SK-N-SH (cell line): ENCODE results near the gene RELT. TPM values are rescaled to one million over a fixed set of nuclear protein-coding genes. Genes with fewer than 3 reads are reported as not detected.

ENCODE experiments used
- CTCF ChIA-PET: fragments of 300-600, 350-600 bp; formaldehyde crosslinking; extraction: SDS; loops from one replicate; lab custom pipeline; 2021; lab: Yijun Ruan, JAX
- POLR2A ChIA-PET: fragments of 350-600 bp; sonication (Branson Sonifier 250); formaldehyde crosslinking; extraction: SDS; loops from one replicate; lab custom pipeline; 2020; ENCODE audit warnings: antibody characterized with exemption, inconsistent platforms; lab: Yijun Ruan, JAX
- DNase-seq: peaks from one replicate; pipeline ENCODE4 v3.0.0; 2012
- H2AFZ ChIP-seq: fragments of 200-600 bp; sonication (generic); 2 replicates; pipeline ENCODE4 v1.8.1; 2016; ENCODE audit warnings: antibody characterized with exemption, mild to moderate bottlenecking, low read depth
- H3F3A ChIP-seq: fragments of 200-600 bp; sonication (generic); replicated peaks from 2 replicates; pipeline ENCODE3; 2016; ENCODE audit warnings: antibody characterized with exemption, mild to moderate bottlenecking; ENCODE audit not compliant: insufficient read depth
- H3K27ac ChIP-seq, 2 experiments: fragments of 200-500 bp in 1 of 2; fragments of 200-600 bp in 1 of 2; sonication (Bioruptor generic) in 1 of 2; sonication (generic), shearing (Covaris generic) in 1 of 2; 2 replicates each; pipeline versions ENCODE4 v1.5.1 to v1.6.1; 2014 to 2016; ENCODE audit warnings: low read depth in 2 of 2, inconsistent platforms in 1 of 2, low read length in 1 of 2, mild to moderate bottlenecking in 1 of 2, mixed read lengths in 1 of 2
- H3K27me3 ChIP-seq: fragments of 200-600 bp; sonication (generic), shearing (Covaris generic); 2 replicates; pipeline ENCODE4 v1.6.1; 2016; ENCODE audit warnings: mixed run types; ENCODE audit not compliant: insufficient read depth
- H3K36me3 ChIP-seq, 2 experiments: fragments of 200-500 bp in 1 of 2; fragments of 200-600 bp in 1 of 2; sonication (Bioruptor generic) in 1 of 2; sonication (generic) in 1 of 2; replicated peaks in 1 of 2; 2 replicates each; pipeline versions ENCODE3 to v1.5.1; 2014 to 2016; ENCODE audit warnings: low read length in 1 of 2, mild to moderate bottlenecking in 1 of 2; ENCODE audit not compliant: insufficient read depth in 2 of 2, control insufficient read depth in 1 of 2
- H3K4me1 ChIP-seq, 2 experiments: fragments of 200-500 bp in 1 of 2; fragments of 200-600 bp in 1 of 2; sonication (Bioruptor generic) in 1 of 2; sonication (generic), shearing (Covaris generic) in 1 of 2; 2 replicates each; pipeline versions ENCODE4 v1.5.1 to v1.6.1; 2014 to 2016; ENCODE audit warnings: low read depth in 1 of 2, low read length in 1 of 2, mixed run types in 1 of 2; ENCODE audit not compliant: insufficient read depth in 2 of 2, control insufficient read depth in 1 of 2
- H3K4me2 ChIP-seq: fragments of 200-600 bp; sonication (generic), shearing (Covaris generic); 2 replicates; pipeline ENCODE4 v1.6.1; 2017; ENCODE audit warnings: mixed run types
- H3K4me3 ChIP-seq, 2 experiments: fragments of 200-500 bp in 1 of 2; fragments of 200-600 bp in 1 of 2; sonication (Bioruptor generic) in 1 of 2; sonication (generic), shearing (Covaris generic) in 1 of 2; 2 replicates each; pipeline versions ENCODE4 v1.5.1 to v1.8.1; 2014 to 2016; ENCODE audit warnings: low read depth in 2 of 2, inconsistent platforms in 1 of 2, low read length in 1 of 2, mild to moderate bottlenecking in 1 of 2, mixed read lengths in 1 of 2, moderate library complexity in 1 of 2
- H3K79me2 ChIP-seq: fragments of 200-600 bp; sonication (generic); 2 replicates; pipeline ENCODE4 v1.8.1; 2017; ENCODE audit warnings: mild to moderate bottlenecking; ENCODE audit not compliant: insufficient read depth
- H3K9ac ChIP-seq: fragments of 200-600 bp; sonication (generic); 2 replicates; pipeline ENCODE4 v1.6.1; 2017; ENCODE audit warnings: mixed run types
- H3K9me2 ChIP-seq: fragments of 200-600 bp; sonication (generic); 2 replicates; pipeline ENCODE4 v1.6.1; 2017; ENCODE audit warnings: mixed run types
- H3K9me3 ChIP-seq: fragments of 200-600 bp; sonication (generic); 2 replicates; pipeline ENCODE4 v1.6.1; 2017; ENCODE audit warnings: mixed run types, mild to moderate bottlenecking, moderate library complexity
- H4K20me1 ChIP-seq: fragments of 200-600 bp; sonication (generic); 2 replicates; pipeline ENCODE4 v1.6.1; 2017; ENCODE audit warnings: mild to moderate bottlenecking, mixed run types; ENCODE audit not compliant: insufficient read depth
- CHD2 ChIP-seq: fragments of 150-350 bp; IDR thresholded peaks from 2 replicates; pipeline ENCODE4 v1.6.1; 2018; ENCODE audit warnings: low read length; ENCODE audit not compliant: partially characterized antibody
- EP300 ChIP-seq, 2 experiments: IDR thresholded peaks; 2 replicates each; pipeline versions ENCODE4 v1.4.0 to v1.6.1; 2012; ENCODE audit warnings: borderline replicate concordance in 1 of 2, low read depth in 1 of 2, low read length in 1 of 2
- FOXJ3 ChIP-seq: sonication (generic); formaldehyde crosslinking; IDR thresholded peaks from 2 replicates; pipeline ENCODE4 v1.5.1; 2020; ENCODE audit warnings: mild to moderate bottlenecking, missing genetic modification reagents
- FOXM1 ChIP-seq: IDR thresholded peaks from 2 replicates; pipeline ENCODE4 v1.4.0; 2012; ENCODE audit warnings: low read depth, mild to moderate bottlenecking
- GABPA ChIP-seq: IDR thresholded peaks from 2 replicates; pipeline ENCODE4 v1.4.0; 2012; ENCODE audit warnings: low read depth, mild to moderate bottlenecking
- GATA2 ChIP-seq: sonication (generic); formaldehyde crosslinking; IDR thresholded peaks from 2 replicates; pipeline ENCODE4 v1.5.0; 2020; ENCODE audit warnings: mild to moderate bottlenecking, missing genetic modification reagents
- NFIC ChIP-seq: IDR thresholded peaks from 2 replicates; pipeline ENCODE4 v1.4.0; 2012; ENCODE audit warnings: borderline replicate concordance
- PBX3 ChIP-seq: IDR thresholded peaks from 2 replicates; pipeline ENCODE4; 2012
- RXRA ChIP-seq: IDR thresholded peaks from 2 replicates; pipeline ENCODE4 v1.4.0; 2012; ENCODE audit warnings: low read depth, mild to moderate bottlenecking, borderline replicate concordance
- SIN3A ChIP-seq: IDR thresholded peaks from 2 replicates; pipeline ENCODE4 v1.6.1; 2012; ENCODE audit warnings: low read depth, mild to moderate bottlenecking, low read length, moderate library complexity, borderline replicate concordance
- SMC3 ChIP-seq: IDR thresholded peaks from 2 replicates; pipeline ENCODE4 v1.6.1; 2012; ENCODE audit warnings: low read depth, low read length, improper control_type of control experiment
- TCF12 ChIP-seq: IDR thresholded peaks from 2 replicates; pipeline ENCODE4 v1.4.0; 2012
- USF2 ChIP-seq: fragments of 150-350 bp; IDR thresholded peaks from 2 replicates; pipeline ENCODE4 v1.6.1; 2017; ENCODE audit warnings: antibody characterized with exemption, low read length, low read depth, borderline replicate concordance
- ZBTB33 ChIP-seq: IDR thresholded peaks from 2 replicates; pipeline ENCODE4 v1.4.0; 2012; ENCODE audit warnings: low read depth, borderline replicate concordance
- WGBS: methylation state at CpG from one replicate; pipeline ENCODE4 v1.1.6; 2017; ENCODE audit warnings: low lambda C conversion rate; 5-methylcytosine and 5-hydroxymethylcytosine counted together
- polyA plus RNA-seq, 3 experiments: library from polyadenylated mRNA; depleted of rRNA; stranded (reverse); fragments of >200 nt; gene quantifications; 2 replicates each; pipeline ENCODE4 v1.2.3, GENCODE V29; 2012
- TF ChIP-seq, protein P1 (sequence below): IDR thresholded peaks from 2 replicates; pipeline ENCODE4 v1.4.0; 2012; ENCODE audit warnings: low read depth, borderline replicate concordance

Gene RELT
- polyA plus RNA-seq, 1 of the 3 experiments (the other 2 are of a cell fraction) = 4.3 TPM

DNA sequence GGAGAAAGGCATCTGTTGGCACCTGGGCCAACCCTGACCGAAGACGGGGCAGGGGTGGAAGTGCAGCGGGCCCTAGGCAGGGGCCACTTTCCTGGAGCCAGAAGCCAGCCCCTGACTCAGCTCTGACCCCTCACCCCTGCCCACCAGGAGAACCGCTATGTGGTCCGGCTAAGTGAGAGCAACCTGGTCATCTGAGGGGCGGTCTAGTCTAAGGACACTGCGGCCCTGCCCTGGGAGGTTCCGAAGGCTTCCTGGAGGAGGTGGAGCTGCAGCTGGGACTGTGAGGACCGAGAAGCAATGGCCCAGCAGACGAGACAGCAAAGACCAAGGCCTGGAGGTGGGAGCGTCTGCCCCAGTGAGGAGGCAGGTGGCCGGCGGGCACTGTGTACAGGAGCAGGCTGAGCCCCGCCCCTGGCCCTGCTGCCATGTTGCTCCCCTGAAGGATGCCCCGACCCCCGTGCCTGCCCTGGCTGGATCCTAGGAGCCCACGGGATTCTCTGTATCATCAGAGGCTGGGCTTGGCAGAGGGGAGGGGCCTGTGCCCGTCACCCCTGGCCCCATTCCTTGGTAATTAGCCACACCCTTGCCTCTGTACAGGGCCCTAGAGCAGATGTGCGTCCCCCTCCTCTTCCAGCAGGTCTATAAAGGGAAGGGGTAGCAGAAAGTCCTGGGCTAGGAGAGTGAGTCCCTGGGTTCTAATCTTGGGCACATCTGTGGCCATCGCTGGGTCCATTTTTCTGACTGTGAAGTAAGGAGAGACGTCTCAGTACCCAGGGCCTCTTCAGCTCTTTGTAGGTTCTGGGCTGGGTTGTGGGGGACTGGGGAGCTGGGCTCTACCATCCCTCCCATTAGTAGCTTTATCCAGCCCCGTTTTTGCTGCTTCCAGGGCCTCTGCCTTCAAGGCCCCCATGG is 19.4 kb downstream of the RELT start:
- Histone ChIP-seq H2AFZ (no peak overlapping the region), H3K27ac (no peak overlapping the region)
- TF ChIP-seq GABPA (no peak), SMC3 (no peak), USF2 (no peak), ZBTB33 (no peak), FOXM1 (no peak), TCF12 (no peak), SIN3A (no peak), GATA2 (CRISPR knock-in tag) (no peak)
- TF ChIP-seq, protein P1, sequence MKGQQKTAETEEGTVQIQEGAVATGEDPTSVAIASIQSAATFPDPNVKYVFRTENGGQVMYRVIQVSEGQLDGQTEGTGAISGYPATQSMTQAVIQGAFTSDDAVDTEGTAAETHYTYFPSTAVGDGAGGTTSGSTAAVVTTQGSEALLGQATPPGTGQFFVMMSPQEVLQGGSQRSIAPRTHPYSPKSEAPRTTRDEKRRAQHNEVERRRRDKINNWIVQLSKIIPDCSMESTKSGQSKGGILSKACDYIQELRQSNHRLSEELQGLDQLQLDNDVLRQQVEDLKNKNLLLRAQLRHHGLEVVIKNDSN = no peak
- TF ChIP-seq, all 33 proteins: peak for 0
- H3K79me2 ChIP-seq = no peaks in the 10 kb centered on the region
- no peak overlapping the region for H3K4me2 ChIP-seq
- H3K36me3 ChIP-seq = no peaks in the 10 kb centered on the region
- CTCF ChIA-PET = interaction anchor here (1.4 to 10.0 kb wide), 12 partner anchors 9 to 266 kb away, joined by 3 to 144 read pairs (median 22); no protein-coding TSS in a partner anchor
- no peaks in the 10 kb centered on the region for H3K9me2 ChIP-seq
- DNase-seq = no peak
- H3K4me3 ChIP-seq = no peak overlapping the region
- H3K9ac ChIP-seq = no peak overlapping the region
- no peaks in the 10 kb centered on the region for H3K9me3 ChIP-seq
- peaks cover 3% of the 10 kb centered on the region; the same call in 1 of the 2 replicates for H4K20me1 ChIP-seq
- peaks cover 9% of the 10 kb centered on the region for H3F3A ChIP-seq
- 98% methylated on average over 18 of the region's 22 CpGs for WGBS
- no peaks in the 10 kb centered on the region for H3K27me3 ChIP-seq
- H3K4me1 ChIP-seq = no peaks in the 10 kb centered on the region; a peak in 1 of 4 replicates
- POLR2A ChIA-PET = no interaction called here

DNA sequence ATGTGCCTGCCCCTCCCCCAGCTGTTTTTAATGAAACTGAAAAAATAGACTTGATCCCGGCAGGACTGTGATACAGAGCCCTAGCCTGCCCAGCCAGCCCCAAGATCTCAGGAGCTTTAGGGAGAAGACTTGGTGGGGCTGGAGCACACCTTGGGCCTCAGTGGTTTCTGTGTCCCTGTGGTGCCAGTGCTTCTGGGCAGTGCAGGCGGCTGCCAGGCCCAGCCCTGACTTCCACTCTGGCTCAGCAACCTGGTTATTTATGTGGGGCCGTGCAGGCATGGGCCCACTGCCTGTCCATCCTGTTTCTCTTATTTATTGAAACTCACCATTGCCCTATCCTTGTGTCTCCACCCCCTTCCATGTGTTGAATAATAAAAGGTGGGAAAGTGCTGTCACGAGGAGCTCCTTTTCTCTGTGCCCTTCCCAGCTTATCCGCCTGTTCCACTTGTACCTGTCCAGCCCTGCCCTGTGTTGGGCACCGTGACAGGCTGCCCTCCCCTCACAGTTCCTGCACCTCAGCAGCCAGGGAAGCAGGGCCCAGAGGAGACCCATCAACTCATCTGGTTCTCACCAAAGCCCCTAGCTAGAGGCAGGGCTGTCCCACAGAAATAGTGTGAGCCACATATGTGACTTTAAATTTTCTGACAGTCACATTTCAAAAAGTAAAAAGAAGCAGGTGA is 20.2 kb downstream of the RELT start:
- ChIA-PET CTCF (interaction anchor here (1.2 to 10.0 kb wide), 10 partner anchors 13 to 265 kb away, joined by 3 to 71 read pairs (median 4); no protein-coding TSS in a partner anchor), POLR2A (no interaction called here)
- H3K9me3 ChIP-seq = no peaks in the 10 kb centered on the region
- H3K9me2 ChIP-seq = no peaks in the 10 kb centered on the region
- no peak overlapping the region for H3K4me3 ChIP-seq
- DNase-seq = no peak
- no peak overlapping the region for H3K4me2 ChIP-seq
- no peaks in the 10 kb centered on the region for H3K36me3 ChIP-seq
- H3K27me3 ChIP-seq = no peaks in the 10 kb centered on the region
- H3K4me1 ChIP-seq = no peaks in the 10 kb centered on the region; a peak in 1 of 4 replicates
- no peaks in the 10 kb centered on the region for H3K79me2 ChIP-seq
- H3F3A ChIP-seq = peaks cover 9% of the 10 kb centered on the region
- TF ChIP-seq PBX3 (no peak), ZBTB33 (no peak), CHD2 (no peak), EP300 (IDR thresholded peaks at IDR 0.05; ENCODE audit: borderline replicate concordance in 1 of 2, low read depth in 1 of 2, low read length in 1 of 2) (no peak), RXRA (no peak), NFIC (no peak), FOXJ3 (CRISPR knock-in tag) (no peak)
- WGBS = 96% methylated on average over 6 of the region's 6 CpGs
- H4K20me1 ChIP-seq = peaks cover 3% of the 10 kb centered on the region; the same call in 1 of the 2 replicates
- no peak overlapping the region; a peak in 1 of 4 replicates for H3K27ac ChIP-seq
- H3K9ac ChIP-seq = no peak overlapping the region
- H2AFZ ChIP-seq = no peak overlapping the region
